HUES6 (cell line): Measurements from ENCODE around the gene LUZP2.

Experiments used
- H3K27ac ChIP-seq: 2 replicates; pipeline ENCODE4 v1.7.0; 2013; ENCODE audit warnings: low read depth, mild to moderate bottlenecking, low read length, inconsistent platforms
- H3K27me3 ChIP-seq: 2 replicates; pipeline ENCODE4 v1.6.1; 2013; ENCODE audit warnings: low read length; ENCODE audit not compliant: control insufficient read depth, insufficient read depth
- H3K36me3 ChIP-seq: 2 replicates; pipeline ENCODE4 v1.6.1; 2013; ENCODE audit warnings: low read length; ENCODE audit not compliant: control insufficient read depth, insufficient read depth
- H3K4me1 ChIP-seq: 2 replicates; pipeline ENCODE4 v1.6.1; 2013; ENCODE audit warnings: low read length; ENCODE audit not compliant: control insufficient read depth, insufficient read depth
- H3K4me3 ChIP-seq: 2 replicates; pipeline ENCODE4 v1.5.1; 2013; ENCODE audit warnings: low read depth, low read length
- H3K9ac ChIP-seq: one replicate; pipeline ENCODE4 v1.6.1; 2013; ENCODE audit warnings: mild to moderate bottlenecking, low read length
- H3K9me3 ChIP-seq: 2 replicates; pipeline ENCODE4 v1.6.1; 2013; ENCODE audit warnings: low read depth, low read length; ENCODE audit not compliant: control insufficient read depth, insufficient read depth

LUZP2 gene

DNA sequence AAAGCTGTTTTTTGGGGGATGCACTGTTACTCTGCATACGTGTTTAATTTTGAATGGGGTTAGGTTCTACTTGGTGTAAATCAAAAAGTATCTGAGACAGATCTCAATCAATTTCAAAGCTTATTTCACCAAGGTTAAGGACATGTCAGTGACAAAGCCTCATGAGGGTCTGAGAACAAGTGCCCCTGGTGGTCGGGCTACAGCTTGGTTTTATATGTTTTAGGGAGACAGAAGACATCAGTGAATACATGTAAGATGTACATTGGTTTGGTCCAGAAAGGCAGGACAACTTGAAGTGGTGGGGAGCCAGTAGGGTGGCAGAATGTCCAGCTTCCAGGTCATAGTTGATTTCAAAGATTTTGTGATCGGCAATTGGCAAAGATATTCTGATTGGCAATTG lies 262.9 kb downstream of the LUZP2 start:
- Histone ChIP-seq H3K27ac (no peak overlapping the region), H3K9me3 (no peaks in the 10 kb centered on the region), H3K36me3 (no peaks in the 10 kb centered on the region), H3K9ac (no peak overlapping the region), H3K27me3 (no peaks in the 10 kb centered on the region), H3K4me3 (no peak overlapping the region), H3K4me1 (peaks cover 20% of the 10 kb centered on the region)

- no peak overlapping the region for H3K27ac ChIP-seq
- no peaks in the 10 kb centered on the region for H3K36me3 ChIP-seq
- peaks cover 14% of the 10 kb centered on the region for H3K4me1 ChIP-seq
- H3K4me3 ChIP-seq, result no peak overlapping the region
- no peak overlapping the region for H3K9ac ChIP-seq
- no peaks in the 10 kb centered on the region for H3K9me3 ChIP-seq
- H3K27me3 ChIP-seq, result no peaks in the 10 kb centered on the region
Observed at GRCh38 chr11:24760681-24761080, 263.8 kb downstream of the LUZP2 start.

- peaks cover 5% of the 10 kb centered on the region; the same call in 1 of the 2 replicates for H3K4me1 ChIP-seq
- H3K27me3 ChIP-seq, result no peaks in the 10 kb centered on the region
- no peak overlapping the region for H3K4me3 ChIP-seq
- H3K36me3 ChIP-seq, result no peaks in the 10 kb centered on the region
- H3K9ac ChIP-seq, result no peak overlapping the region
- no peaks in the 10 kb centered on the region for H3K9me3 ChIP-seq
- H3K27ac ChIP-seq, result no peak overlapping the region
Observed at GRCh38 chr11:24762076-24762475, 265.2 kb downstream of the LUZP2 start.

- no peaks in the 10 kb centered on the region for H3K9me3 ChIP-seq
- H3K27ac ChIP-seq, result no peak overlapping the region
- no peak overlapping the region for H3K4me3 ChIP-seq
- no peak overlapping the region for H3K9ac ChIP-seq
- no peaks in the 10 kb centered on the region for H3K36me3 ChIP-seq
- no peaks in the 10 kb centered on the region for H3K4me1 ChIP-seq
- H3K27me3 ChIP-seq, result no peaks in the 10 kb centered on the region
Observed at GRCh38 chr11:24767411-24767810, 270.6 kb downstream of the LUZP2 start.

DNA sequence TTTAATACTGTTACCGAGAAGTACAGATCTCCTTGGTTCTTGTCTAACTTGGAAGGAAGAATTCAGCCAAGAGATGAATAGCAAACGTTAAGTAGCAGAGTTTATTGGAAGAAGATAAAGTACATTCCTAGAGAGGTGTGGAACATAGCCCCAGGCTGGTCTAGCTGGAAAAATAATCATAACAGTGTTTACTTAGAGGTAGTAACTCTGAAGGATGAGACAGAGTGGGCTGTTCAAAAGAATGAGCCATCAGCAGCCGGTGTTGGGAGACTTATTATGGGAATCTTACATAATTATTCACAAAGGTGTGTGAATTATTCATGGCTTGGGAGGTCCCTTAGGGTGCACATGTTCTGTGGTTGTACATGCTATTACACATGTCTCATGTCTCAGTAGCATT lies 276.5 kb downstream of the LUZP2 start:
- H3K27ac ChIP-seq, result no peak overlapping the region
- no peaks in the 10 kb centered on the region for H3K27me3 ChIP-seq
- H3K36me3 ChIP-seq, result no peaks in the 10 kb centered on the region
- H3K4me3 ChIP-seq, result no peak overlapping the region
- 0 out of 2 replicates have a peak, but pooled peaks cover 2% of the 10 kb centered on the region for H3K9me3 ChIP-seq
- H3K4me1 ChIP-seq, result no peaks in the 10 kb centered on the region
- H3K9ac ChIP-seq, result no peak overlapping the region

DNA sequence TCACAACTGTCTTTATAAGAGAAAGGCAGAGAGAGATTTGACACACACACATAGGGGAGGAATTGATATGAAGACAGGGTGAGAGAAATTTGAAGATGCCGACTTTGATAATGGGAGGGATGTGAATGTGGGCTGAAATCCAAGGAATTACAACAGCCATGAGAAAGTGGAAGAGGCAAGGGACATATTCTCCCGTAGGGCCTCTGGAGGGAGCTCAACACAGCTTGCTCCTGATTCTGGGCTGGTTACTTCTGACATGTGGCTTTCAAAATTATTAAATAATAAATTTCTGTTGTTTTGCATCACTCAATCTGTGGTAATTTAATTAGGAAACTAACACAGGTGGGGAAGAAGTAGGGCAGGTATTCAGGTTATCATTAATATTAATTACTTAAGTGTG lies 282.9 kb downstream of the LUZP2 start:
- Histone ChIP-seq H3K36me3 (no peaks in the 10 kb centered on the region), H3K27ac (no peak overlapping the region), H3K9me3 (no peaks in the 10 kb centered on the region), H3K4me3 (no peak overlapping the region), H3K9ac (no peak overlapping the region), H3K4me1 (peaks cover 6% of the 10 kb centered on the region; the same call in 1 of the 2 replicates), H3K27me3 (no peaks in the 10 kb centered on the region)

DNA sequence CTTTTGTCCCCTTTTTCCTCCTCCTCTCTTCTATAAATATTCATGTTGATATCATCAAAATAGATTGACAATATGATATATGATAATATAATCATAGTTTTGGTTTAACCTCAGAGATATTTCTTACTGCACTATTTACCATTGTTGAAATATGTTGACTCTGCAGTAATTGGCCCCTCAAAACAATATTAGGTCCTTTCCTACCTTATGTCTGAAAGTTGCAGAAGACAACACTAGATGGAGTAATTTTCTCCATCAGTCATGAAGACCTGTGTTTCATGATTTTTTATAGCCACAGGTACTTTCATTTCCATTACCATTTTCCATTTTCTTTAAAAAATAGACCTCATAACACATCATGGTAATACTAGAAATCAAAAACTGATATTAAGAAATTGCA lies 284.4 kb downstream of the LUZP2 start:
- no peaks in the 10 kb centered on the region for H3K36me3 ChIP-seq
- H3K9ac ChIP-seq, result no peak overlapping the region
- H3K27ac ChIP-seq, result no peak overlapping the region
- H3K27me3 ChIP-seq, result no peaks in the 10 kb centered on the region
- no peaks in the 10 kb centered on the region for H3K9me3 ChIP-seq
- peaks cover 6% of the 10 kb centered on the region; the same call in 1 of the 2 replicates for H3K4me1 ChIP-seq
- H3K4me3 ChIP-seq, result no peak overlapping the region

DNA sequence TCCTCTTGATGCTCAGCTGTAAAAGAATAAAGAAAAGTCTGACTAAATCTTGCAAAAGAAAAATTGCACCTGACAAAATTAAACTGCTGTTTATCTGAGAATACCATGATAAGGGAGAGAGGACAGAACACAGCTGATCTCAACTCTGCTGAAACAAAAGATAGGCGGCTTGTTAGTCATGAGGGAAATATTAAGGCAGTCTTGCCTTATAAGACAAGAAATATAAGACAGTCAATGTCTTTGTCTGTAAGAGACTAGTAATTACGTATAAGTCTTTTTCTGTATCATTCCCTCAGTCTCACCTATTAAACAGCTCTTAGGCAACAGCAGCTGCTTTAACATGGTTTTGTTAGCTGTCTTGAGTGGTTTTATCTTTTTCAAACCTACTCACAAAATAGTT lies 296.6 kb downstream of the LUZP2 start:
- Histone ChIP-seq H3K9me3 (no peaks in the 10 kb centered on the region), H3K4me3 (no peak overlapping the region)

DNA sequence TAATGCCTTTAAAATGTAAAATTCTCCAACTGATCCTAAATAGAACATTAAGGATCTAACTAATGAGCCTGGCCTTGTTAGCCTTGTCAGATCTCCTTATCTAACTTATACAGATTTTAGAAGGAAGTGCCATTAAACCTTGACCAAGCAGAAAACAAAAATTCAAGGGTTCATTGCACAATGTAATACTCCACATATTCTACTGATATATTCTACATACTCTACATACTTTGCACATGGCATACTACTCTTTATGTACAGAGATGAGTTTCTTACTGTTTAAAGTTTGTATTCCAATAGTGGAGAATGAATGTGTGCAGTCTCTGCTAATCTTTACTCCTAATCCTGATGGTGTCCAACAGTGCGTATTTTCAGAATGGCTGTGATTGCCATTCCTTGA lies 297.2 kb downstream of the LUZP2 start:
- Histone ChIP-seq H3K9ac (no peak overlapping the region), H3K9me3 (no peaks in the 10 kb centered on the region), H3K4me3 (no peak overlapping the region), H3K27me3 (no peaks in the 10 kb centered on the region), H3K4me1 (no peaks in the 10 kb centered on the region), H3K27ac (no peak overlapping the region), H3K36me3 (no peaks in the 10 kb centered on the region)

More for the DNA sequence above, 296.6 kb downstream of the LUZP2 start:
- no peak overlapping the region for H3K9ac ChIP-seq
- no peaks in the 10 kb centered on the region for H3K4me1 ChIP-seq
- H3K27me3 ChIP-seq, result no peaks in the 10 kb centered on the region
- H3K27ac ChIP-seq, result no peak overlapping the region
- no peaks in the 10 kb centered on the region for H3K36me3 ChIP-seq

DNA sequence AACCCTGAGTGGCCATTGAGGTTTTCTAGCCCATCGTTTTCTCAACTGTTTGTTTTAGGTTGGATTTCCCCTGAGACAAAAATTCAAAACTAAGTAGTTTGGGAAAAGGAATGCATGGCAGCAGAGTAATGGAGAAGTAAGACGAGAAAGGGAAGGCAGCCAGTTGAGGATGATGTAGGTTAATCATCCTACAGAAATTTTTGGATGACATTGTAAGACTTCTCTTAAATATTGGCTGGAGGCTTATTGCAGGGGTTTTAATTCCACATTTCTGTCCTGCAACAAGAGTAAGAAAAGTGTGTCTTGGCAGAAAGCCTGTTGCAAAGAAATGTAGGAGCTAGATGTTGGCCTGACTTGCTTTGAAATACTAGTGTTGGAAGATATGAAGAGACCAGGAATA lies 308.8 kb downstream of the LUZP2 start:
- Histone ChIP-seq H3K27ac (no peak overlapping the region), H3K9ac (no peak overlapping the region), H3K9me3 (peaks cover 3% of the 10 kb centered on the region; the same call in 1 of the 2 replicates), H3K4me1 (no peaks in the 10 kb centered on the region), H3K4me3 (no peak overlapping the region), H3K36me3 (no peaks in the 10 kb centered on the region), H3K27me3 (no peaks in the 10 kb centered on the region)

DNA sequence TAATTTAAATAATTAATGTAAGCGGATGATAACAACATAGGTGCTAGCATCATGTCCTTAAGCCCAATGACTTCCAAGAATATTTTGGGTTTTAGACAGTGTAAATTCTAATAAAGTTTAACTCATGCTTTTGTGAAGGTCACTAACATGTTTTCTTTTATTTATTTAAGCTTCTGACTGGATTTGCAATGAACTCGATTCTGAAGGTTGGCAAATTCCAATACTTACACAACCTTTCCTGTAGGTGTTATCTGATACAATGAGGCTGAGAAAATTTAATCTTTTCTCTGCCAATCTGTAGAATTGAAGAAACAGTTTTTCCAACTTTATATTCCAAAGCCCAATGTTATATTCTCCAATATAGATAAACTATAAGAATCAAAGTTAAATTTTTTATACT lies 311.3 kb downstream of the LUZP2 start:
- Histone ChIP-seq H3K4me1 (no peaks in the 10 kb centered on the region), H3K27ac (no peak overlapping the region), H3K27me3 (no peaks in the 10 kb centered on the region), H3K9me3 (peaks cover 3% of the 10 kb centered on the region; the same call in 1 of the 2 replicates), H3K9ac (no peak overlapping the region), H3K36me3 (no peaks in the 10 kb centered on the region), H3K4me3 (no peak overlapping the region)

DNA sequence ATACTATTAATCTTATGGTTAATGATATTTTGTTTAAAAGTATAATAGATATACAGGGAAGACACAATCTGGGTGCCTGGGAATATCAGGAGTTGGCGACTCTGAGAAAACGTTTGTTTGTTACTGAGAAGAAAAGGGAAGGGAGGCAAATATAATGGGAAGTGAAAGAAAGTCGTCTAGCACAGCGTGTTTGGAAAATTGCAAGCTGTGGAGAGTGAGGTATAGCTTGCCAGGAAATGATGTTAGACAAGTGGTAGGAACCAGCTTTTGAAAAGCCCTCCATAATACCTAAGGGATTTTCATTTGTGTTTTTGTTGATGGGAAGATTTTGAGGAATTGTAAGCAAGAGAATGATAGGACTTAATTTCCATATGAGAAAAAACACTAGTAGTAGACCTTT lies 322.2 kb downstream of the LUZP2 start:
- H3K4me1 ChIP-seq, result no peaks in the 10 kb centered on the region

More for the DNA sequence above, 322.2 kb downstream of the LUZP2 start:
- Histone ChIP-seq H3K9me3 (no peaks in the 10 kb centered on the region), H3K27me3 (no peaks in the 10 kb centered on the region), H3K36me3 (no peaks in the 10 kb centered on the region), H3K4me3 (no peak overlapping the region), H3K9ac (no peak overlapping the region), H3K27ac (no peak overlapping the region)
